GM18858 (cell line): ENCODE data around the gene RASSF8.

Experiments
- ATAC-seq: cut with Tn5 transposase; IDR thresholded peaks from one replicate; pipeline ENCODE4 v1.9.1; 2021; ENCODE audit not compliant: unreplicated experiment

RASSF8 gene

GRCh38 chr12:25958428-25959070 is at the start of gene RASSF8:
Gene RASSF8, plus strand, starts transcription at chr12:25958682. Its CDS starts 96,662 bp downstream, at chr12:26055344.
- peak; percentile 46 for ATAC-seq

- no peak for ATAC-seq
These were observed 43.9 kb upstream of the RASSF8 start for GRCh38 chr12:25914551-25914950.

GRCh38 chr12:25924491-25925001 is 33.9 kb upstream of the RASSF8 start:
- no peak for ATAC-seq

GRCh38 chr12:25925064-25925463 is 33.4 kb upstream of the RASSF8 start:
- ATAC-seq: no peak

GRCh38 chr12:25926536-25926935 is 31.9 kb upstream of the RASSF8 start:
- ATAC-seq: no peak

- no peak for ATAC-seq
These were observed 29.3 kb upstream of the RASSF8 start for GRCh38 chr12:25929142-25929541.

GRCh38 chr12:25932971-25933370 is 25.5 kb upstream of the RASSF8 start:
- ATAC-seq: no peak

- ATAC-seq: no peak
These were observed 24.0 kb upstream of the RASSF8 start for GRCh38 chr12:25934456-25934855.

- no peak for ATAC-seq
These were observed 22.9 kb upstream of the RASSF8 start for GRCh38 chr12:25935355-25936144.

- ATAC-seq: no peak
These were observed 21.4 kb upstream of the RASSF8 start for GRCh38 chr12:25937096-25937495.

- no peak for ATAC-seq
These were observed 19.9 kb upstream of the RASSF8 start for GRCh38 chr12:25938581-25938980.

- no peak for ATAC-seq
These were observed 18.9 kb upstream of the RASSF8 start for GRCh38 chr12:25939606-25940005.

GRCh38 chr12:25940886-25941285 is 17.6 kb upstream of the RASSF8 start:
- no peak for ATAC-seq

- no peak for ATAC-seq
These were observed 15.8 kb upstream of the RASSF8 start for GRCh38 chr12:25942709-25943108.

GRCh38 chr12:25943940-25944339 is 14.5 kb upstream of the RASSF8 start:
- ATAC-seq: no peak

GRCh38 chr12:25949343-25949742 is 9.1 kb upstream of the RASSF8 start:
- no peak for ATAC-seq

- no peak for ATAC-seq
These were observed 8.0 kb upstream of the RASSF8 start for GRCh38 chr12:25950329-25951115.

GRCh38 chr12:25957793-25958427 is 572 bp upstream of the RASSF8 start:
- ATAC-seq: no peak

- ATAC-seq: peak; percentile 31
These were observed 834 bp downstream of the RASSF8 start for GRCh38 chr12:25959071-25959961.

GRCh38 chr12:25960143-25960542 is 1.7 kb downstream of the RASSF8 start:
- ATAC-seq: no peak
